Activated T-cell treated with anti-CD3 and anti-CD28 coated beads, Interleukin-2, amount 50 U/mL, for 72 hours (primary cell): ENCODE measurements around the gene RNF44. TPM values are rescaled to one million over a fixed set of nuclear protein-coding genes. Genes with fewer than 3 reads are reported as not detected.
"Not testable (repeated sequence)": the region's sequence is repeated elsewhere in the genome, so short reads cannot be mapped to it uniquely, and the experiment has no call there.

Source experiments
- ATAC-seq, 2 donors: fragments of 150-1000 bp; cut with Tn5 transposase; replicated peaks in 1 of 2; 2 replicates each; pipeline ENCODE4 v1.10.0; 2021; ENCODE audit warnings: moderate library complexity in 2 of 2, mild to moderate bottlenecking in 1 of 2
- DNase-seq, 2 donors: peaks; one replicate each; pipeline ENCODE4 v3.0.0; 2021 to 2022; ENCODE audit warnings: mixed read lengths in 1 of 2
- H3K27ac Mint-ChIP-seq: one replicate; pipeline ENCODE4 v1.8.0; 2022; ENCODE audit warnings: mild to moderate bottlenecking, moderate library complexity, mixed read lengths
- H3K27me3 Mint-ChIP-seq: one replicate; pipeline ENCODE4 v1.8.0; 2022; ENCODE audit warnings: low read depth, mixed read lengths
- H3K36me3 Mint-ChIP-seq, 2 donors: one replicate each; pipeline ENCODE4 v1.8.0; 2022; ENCODE audit warnings: mixed read lengths in 2 of 2, mild to moderate bottlenecking in 1 of 2; ENCODE audit not compliant: insufficient read depth in 2 of 2
- H3K4me1 Mint-ChIP-seq: one replicate; pipeline ENCODE4 v1.8.0; 2022; ENCODE audit warnings: low read depth, mixed read lengths
- H3K4me3 Mint-ChIP-seq, 2 donors: one replicate each; pipeline ENCODE4 v1.8.0; 2022; ENCODE audit warnings: mild to moderate bottlenecking in 2 of 2, mixed read lengths in 2 of 2, moderate library complexity in 2 of 2
- H3K9me3 Mint-ChIP-seq, 2 donors: one replicate each; pipeline ENCODE4 v1.8.0; 2022; ENCODE audit warnings: mixed read lengths in 2 of 2
- total RNA-seq, 2 donors: library from RNA; stranded (reverse); gene quantifications; one replicate each; pipeline ENCODE4 v1.2.3, GENCODE V29; 2022

Gene RNF44
- total RNA-seq, 2 donors from 2014 or later = 93.0 to 93.6 TPM

DNA sequence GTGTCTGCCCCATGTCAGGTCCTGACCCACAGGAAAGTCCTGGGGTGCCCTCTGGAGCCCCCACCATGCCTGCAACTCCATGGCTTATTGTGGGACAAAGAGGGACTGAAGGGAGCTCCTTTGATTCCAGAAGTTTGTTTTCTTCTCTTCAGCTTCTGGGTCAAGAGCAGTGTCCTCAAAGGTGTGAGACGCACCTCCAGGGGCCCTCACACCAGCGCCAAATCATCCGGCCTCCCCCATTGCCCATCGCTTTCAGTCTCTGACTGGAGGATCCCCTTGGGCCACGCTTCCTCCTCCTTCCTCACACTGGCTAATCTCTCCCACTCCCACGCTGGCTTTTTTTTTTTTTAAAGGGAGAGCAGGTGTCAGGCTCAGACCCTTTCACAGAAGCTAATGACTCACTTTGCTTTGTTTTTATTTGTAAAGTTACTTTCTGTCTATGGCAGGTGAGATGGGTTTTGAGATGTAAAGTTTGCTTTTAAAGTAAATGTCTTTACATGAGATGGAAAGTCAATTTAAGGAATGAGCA lies 28.6 kb upstream of the RNF44 start:
- H3K4me3 Mint-ChIP-seq = no peak overlapping the region

DNA sequence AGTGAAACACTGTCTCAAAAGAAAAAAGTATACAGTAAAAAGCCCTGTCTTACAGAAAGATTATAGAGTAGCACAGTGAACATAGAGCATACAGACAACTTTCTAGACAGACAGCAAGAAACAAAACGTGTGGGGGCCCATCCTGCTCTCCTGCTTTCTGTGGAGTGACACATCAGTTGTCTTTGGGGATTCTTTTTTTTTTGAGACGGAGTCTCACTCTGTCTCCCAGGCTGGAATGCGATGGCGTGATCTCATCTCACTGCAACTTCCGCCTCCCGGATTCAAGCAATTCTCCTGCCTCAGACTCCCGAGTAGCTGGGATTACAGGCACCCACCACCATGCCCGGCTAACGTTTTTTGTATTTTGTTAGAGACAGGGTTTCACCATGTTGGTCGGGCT lies 26.8 kb upstream of the RNF44 start:
- Mint-ChIP-seq H3K4me3 (no peak overlapping the region), H3K4me1 (peaks cover 40% of the 10 kb centered on the region), H3K27me3 (no peaks in the 10 kb centered on the region), H3K9me3 (peaks cover 0 to 3% of the 10 kb centered on the region in 2 donors), H3K36me3 (no peaks in the 10 kb centered on the region), H3K27ac (no peak overlapping the region)
- DNase-seq (no peak), ATAC-seq (no peak)

More for the DNA sequence above, 28.6 kb upstream of the RNF44 start:
- no peak for DNase-seq
- Mint-ChIP-seq H3K27ac (no peak overlapping the region), H3K27me3 (no peaks in the 10 kb centered on the region), H3K36me3 (no peaks in the 10 kb centered on the region), H3K9me3 (no peaks in the 10 kb centered on the region), H3K4me1 (peaks cover 24% of the 10 kb centered on the region)
- no peak for ATAC-seq

DNA sequence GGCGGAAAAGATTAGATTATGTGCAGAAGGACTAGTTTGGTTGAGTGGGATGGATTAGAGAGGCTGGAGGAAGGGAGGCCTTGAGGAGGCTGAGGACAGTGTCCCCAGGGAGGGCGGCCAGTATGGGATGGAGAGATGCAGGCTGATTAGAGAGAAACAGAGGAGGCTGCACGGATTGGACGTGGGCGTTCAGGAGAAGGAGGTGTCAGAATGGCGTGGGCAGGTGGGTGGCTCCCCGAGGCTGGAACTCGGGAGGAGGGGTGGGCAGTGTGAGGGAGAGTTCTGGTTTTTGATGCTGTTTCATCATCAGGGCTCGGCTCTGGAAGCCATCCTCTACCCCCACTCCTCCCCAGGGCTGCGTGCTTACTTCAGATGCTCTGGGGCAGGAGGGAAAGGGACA lies 25.0 kb upstream of the RNF44 start:
- DNase-seq (no peak), ATAC-seq (no peak)
- H3K4me3 Mint-ChIP-seq = peak overlapping the region in 1 of 2 donors; percentile 29
- peaks cover 0 to 3% of the 10 kb centered on the region in 2 donors for H3K9me3 Mint-ChIP-seq
- no peak overlapping the region for H3K27ac Mint-ChIP-seq
- H3K27me3 Mint-ChIP-seq = no peaks in the 10 kb centered on the region
- peaks cover 40% of the 10 kb centered on the region for H3K4me1 Mint-ChIP-seq
- no peaks in the 10 kb centered on the region for H3K36me3 Mint-ChIP-seq

DNA sequence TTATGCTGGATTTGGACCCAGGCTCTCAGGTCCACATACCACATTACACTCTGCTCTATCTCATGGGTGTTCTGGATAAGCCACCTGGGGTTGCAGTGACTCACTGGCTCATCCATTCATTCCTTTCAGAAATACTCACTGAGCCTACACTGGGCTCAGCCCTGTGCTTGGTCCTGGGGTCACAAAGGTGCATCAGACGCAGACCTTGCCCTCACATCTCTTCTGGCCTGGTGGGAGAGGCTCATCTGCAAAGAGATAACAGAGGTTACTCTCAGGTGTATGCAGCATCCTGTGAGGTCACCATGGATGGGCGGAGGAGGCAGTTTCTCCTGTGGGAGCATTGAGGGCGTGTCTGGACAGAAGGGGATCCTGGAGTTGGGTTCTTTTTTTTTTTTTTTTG lies 24.1 kb upstream of the RNF44 start:
- Mint-ChIP-seq H3K36me3 (no peaks in the 10 kb centered on the region), H3K9me3 (peaks cover 0 to 3% of the 10 kb centered on the region in 2 donors), H3K27ac (no peak overlapping the region), H3K4me3 (no peak overlapping the region), H3K27me3 (no peaks in the 10 kb centered on the region), H3K4me1 (peaks cover 40% of the 10 kb centered on the region)
- ATAC-seq (peak; percentile 36 to 45), DNase-seq (no peak)

DNA sequence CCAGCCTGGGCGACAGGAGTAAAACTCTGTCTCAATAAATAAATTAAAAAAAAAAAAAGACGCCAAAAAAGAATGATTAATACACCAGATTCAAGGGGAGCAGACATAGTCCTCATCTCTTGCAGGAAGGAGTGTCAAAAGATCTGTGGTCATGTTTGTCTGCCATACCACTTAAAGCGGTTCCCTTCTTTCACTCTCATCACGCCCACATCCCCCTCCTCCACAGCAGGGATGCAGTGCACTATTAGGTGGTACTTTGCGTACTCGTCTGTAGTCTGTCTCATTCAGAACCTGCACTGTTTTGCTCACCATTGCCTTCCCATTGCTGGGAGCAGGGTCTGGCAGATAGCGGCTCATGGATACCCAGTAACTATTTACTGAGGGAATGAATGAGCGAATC lies 23.2 kb upstream of the RNF44 start:
- Mint-ChIP-seq H3K27me3 (no peaks in the 10 kb centered on the region), H3K9me3 (peaks cover 0 to 3% of the 10 kb centered on the region in 2 donors), H3K36me3 (no peaks in the 10 kb centered on the region), H3K4me3 (no peak overlapping the region), H3K4me1 (peaks cover 49% of the 10 kb centered on the region), H3K27ac (no peak overlapping the region)
- DNase-seq = peak in 1 of 2 donors; percentile 56
- ATAC-seq = peak; percentile 61 to 77

DNA sequence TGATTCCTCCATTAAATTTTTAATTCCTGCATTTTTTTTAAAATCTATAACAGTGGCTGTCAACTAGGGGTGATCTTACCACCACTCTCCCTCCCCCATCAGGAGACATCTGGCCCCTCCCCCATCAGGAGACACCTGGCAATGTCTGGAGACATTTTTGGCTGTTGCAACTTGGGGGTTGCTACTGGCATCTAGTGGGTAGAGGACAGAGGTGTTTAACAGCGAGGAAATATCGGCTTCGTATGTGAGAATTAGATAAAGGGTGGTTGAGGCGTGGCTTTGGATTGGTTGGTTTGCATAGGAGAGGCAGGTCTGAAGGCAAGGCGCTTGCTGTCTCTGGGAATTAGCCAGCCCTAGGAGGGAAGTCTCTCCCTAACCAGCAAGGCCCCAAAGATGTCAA lies 22.5 kb upstream of the RNF44 start:
- no peaks in the 10 kb centered on the region for H3K27me3 Mint-ChIP-seq
- ATAC-seq (no peak), DNase-seq (no peak)
- H3K36me3 Mint-ChIP-seq = no peaks in the 10 kb centered on the region
- H3K4me1 Mint-ChIP-seq = peaks cover 56% of the 10 kb centered on the region
- no peak overlapping the region for H3K27ac Mint-ChIP-seq
- peak overlapping the region in 1 of 2 donors; percentile 32 for H3K4me3 Mint-ChIP-seq
- peaks cover 0 to 3% of the 10 kb centered on the region in 2 donors for H3K9me3 Mint-ChIP-seq

DNA sequence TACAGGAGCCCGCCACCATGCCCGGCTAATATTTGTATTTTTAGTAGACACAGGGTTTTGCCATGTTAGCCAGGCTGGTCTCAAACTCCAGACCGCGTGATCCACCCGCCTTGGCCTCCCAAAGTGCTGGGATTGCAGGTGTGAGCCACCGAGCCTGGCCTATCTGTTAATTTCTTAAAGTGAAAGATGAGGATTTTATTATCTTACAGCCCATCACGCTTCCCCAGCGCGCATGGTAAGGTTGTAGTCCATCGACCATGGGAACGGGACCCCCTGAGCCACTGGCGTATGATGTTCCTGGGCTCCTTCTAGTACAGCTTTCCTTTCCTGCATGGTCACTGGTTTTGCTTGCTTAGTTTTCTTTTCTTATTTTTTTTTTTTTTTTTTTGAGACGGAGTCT lies 20.6 kb upstream of the RNF44 start:
- Mint-ChIP-seq H3K36me3 (no peaks in the 10 kb centered on the region), H3K27ac (no peak overlapping the region), H3K4me3 (no peak overlapping the region), H3K4me1 (peaks cover 71% of the 10 kb centered on the region), H3K9me3 (peaks cover 0 to 3% of the 10 kb centered on the region in 2 donors), H3K27me3 (no peaks in the 10 kb centered on the region)
- DNase-seq = no peak
- no peak for ATAC-seq

DNA sequence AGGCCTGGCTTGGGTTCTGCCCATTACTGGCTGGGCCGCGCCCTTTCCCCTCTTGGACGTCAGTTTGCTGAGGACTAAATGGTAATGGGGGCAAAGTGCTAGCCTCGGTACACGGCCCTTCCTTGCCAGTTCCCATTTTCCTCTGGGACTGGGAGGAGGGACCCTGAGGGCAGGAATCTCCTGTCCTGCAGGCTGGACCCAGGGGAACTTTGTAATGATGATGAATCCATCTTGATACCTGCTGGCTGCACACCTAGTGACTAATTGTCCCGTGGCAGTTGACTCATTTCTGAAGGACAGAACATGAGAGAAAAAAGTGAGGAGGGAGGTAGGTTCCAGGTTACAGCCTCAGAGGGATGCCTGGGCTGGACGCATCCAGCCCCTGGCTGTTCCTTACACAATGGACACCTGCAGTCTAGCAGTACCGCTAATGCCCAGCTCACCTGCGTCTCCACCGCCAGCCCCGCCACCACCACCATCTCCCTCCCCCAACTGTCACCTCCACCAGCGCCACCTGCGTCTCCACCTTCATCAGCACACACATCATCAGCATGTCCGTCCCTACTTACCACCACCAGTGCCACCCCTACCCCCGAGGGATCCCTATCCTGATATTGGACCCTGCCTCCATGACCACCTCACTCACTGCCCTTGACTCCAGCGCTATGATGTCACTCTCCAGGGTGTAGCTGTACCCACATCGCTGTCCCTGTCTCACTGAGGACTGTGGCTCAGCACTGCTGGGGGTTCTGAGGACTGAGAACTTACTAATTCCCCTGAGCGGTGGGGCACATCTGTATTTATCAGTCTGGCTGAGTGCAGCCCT lies 16.3 kb upstream of the RNF44 start:
- Mint-ChIP-seq H3K4me1 (peaks cover 48% of the 10 kb centered on the region), H3K27me3 (no peaks in the 10 kb centered on the region), H3K27ac (peak overlapping the region; percentile 26), H3K9me3 (no peaks in the 10 kb centered on the region), H3K36me3 (no peaks in the 10 kb centered on the region), H3K4me3 (peak overlapping the region; percentile 21 to 27)
- ATAC-seq (peak; percentile 76 to 81), DNase-seq (peak; percentile 41 to 48)

DNA sequence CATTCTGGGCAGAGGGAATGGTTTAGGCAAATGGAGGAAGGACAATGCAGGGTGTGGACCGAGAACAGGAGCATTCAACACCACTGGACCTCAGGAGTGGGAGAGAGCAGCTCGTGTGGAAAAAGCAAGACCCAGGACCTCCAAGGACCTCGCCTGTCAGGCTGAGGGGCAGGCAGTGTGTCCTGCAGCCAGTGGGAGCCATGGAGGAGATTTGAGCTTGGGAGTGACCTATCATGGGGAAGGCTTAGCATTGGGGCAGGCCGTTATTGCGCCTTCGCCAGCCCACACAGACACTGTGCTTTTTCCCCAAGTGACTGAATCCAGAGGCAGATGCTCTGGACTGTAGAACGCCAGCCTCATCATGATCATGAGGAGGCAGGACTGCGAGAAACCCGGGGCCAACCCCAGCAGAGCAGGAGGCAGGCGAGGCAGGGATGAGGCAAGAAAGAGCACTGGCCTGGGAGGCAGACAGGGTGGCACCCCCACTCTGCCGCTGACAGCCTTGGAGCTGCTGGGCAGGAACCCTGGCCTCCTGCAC lies 15.2 kb upstream of the RNF44 start:
- no peaks in the 10 kb centered on the region for H3K9me3 Mint-ChIP-seq
- no peak overlapping the region for H3K4me3 Mint-ChIP-seq
- no peaks in the 10 kb centered on the region for H3K36me3 Mint-ChIP-seq
- no peak overlapping the region for H3K27ac Mint-ChIP-seq
- H3K4me1 Mint-ChIP-seq = peaks cover 53% of the 10 kb centered on the region
- ATAC-seq (no peak), DNase-seq (no peak)
- no peaks in the 10 kb centered on the region for H3K27me3 Mint-ChIP-seq

DNA sequence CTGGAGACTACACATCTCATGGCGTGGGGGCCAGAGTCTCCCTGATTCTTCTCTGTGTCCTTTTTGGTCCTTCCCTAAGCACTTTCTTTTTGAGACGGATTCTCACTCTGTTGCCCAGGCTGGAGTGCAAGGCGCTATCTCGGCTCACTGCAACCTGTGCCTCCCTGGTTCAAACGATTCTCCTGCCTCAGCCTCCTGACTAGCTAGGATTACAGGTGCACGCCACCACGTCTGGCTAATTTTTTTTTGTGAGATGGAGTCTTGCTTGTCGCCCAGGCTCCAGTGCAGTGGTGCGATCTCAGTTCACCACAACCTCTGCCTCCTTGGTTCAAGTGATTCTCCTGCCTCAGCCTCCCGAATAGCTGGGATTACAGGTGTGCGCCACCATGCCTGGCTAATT lies 13.7 kb upstream of the RNF44 start:
- ATAC-seq, H3K36me3 Mint-ChIP-seq, DNase-seq, H3K9me3 Mint-ChIP-seq, H3K27me3 Mint-ChIP-seq: not testable (repeated sequence)
- peak overlapping the region; percentile 64 to 65 for H3K4me3 Mint-ChIP-seq
- peak overlapping the region; percentile 38 for H3K27ac Mint-ChIP-seq
- H3K4me1 Mint-ChIP-seq = peaks cover 51% of the 10 kb centered on the region

DNA sequence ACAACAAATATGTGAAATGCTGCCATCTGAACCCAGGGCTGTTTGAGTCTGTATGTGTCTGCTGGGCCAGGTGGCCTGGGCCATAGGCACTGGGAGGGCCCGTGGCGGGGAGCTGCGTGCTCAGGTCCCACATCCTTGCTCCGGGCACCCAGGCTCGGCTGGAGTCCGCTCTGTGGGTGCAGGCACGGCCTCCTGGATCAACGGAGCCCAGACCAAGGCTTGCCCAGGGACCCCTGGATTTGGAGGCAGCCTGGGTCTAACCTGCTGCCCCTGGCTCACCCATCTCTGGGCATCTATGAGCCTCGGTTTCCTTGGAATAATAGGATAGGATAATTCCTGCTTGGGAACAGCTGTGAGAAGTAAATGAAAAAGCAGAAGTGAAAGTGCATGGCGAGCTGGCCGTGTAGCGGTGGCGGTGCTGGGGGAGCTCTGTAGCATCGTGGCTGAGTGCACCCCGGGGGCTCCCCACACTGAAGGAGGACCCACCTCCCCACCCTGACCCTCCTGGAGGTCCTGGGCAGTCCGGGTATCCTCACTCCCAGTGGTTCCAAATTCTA lies 13.2 kb upstream of the RNF44 start:
- Mint-ChIP-seq H3K4me3 (peak overlapping the region; percentile 64 to 65), H3K36me3 (no peaks in the 10 kb centered on the region), H3K27me3 (no peaks in the 10 kb centered on the region), H3K27ac (no peak overlapping the region), H3K4me1 (peaks cover 46% of the 10 kb centered on the region), H3K9me3 (no peaks in the 10 kb centered on the region)
- ATAC-seq (no peak), DNase-seq (no peak)

DNA sequence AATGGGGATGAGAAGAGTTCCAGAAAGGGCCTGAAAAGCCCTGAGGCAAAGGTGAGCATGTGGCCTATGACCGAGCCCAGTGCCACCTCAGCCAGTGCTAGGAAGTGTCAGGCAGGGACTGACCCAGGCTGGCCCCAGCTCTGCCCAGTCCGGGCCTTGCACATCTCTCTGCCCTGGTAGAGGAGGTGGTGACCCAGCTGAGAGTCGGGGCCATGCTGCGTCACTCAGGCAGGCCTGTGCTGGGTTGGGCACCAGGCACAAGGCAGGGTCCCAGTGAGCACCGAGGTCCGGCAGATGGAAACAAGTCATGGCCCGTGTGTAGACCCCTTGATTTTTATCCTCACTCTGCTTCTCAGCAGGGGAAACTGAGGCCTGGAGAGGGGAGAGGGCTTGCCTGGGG lies 12.7 kb upstream of the RNF44 start:
- Mint-ChIP-seq H3K4me3 (peak overlapping the region; percentile 64 to 65), H3K36me3 (no peaks in the 10 kb centered on the region), H3K27me3 (no peaks in the 10 kb centered on the region), H3K4me1 (peaks cover 46% of the 10 kb centered on the region), H3K9me3 (no peaks in the 10 kb centered on the region), H3K27ac (no peak overlapping the region)
- ATAC-seq (no peak), DNase-seq (no peak)

DNA sequence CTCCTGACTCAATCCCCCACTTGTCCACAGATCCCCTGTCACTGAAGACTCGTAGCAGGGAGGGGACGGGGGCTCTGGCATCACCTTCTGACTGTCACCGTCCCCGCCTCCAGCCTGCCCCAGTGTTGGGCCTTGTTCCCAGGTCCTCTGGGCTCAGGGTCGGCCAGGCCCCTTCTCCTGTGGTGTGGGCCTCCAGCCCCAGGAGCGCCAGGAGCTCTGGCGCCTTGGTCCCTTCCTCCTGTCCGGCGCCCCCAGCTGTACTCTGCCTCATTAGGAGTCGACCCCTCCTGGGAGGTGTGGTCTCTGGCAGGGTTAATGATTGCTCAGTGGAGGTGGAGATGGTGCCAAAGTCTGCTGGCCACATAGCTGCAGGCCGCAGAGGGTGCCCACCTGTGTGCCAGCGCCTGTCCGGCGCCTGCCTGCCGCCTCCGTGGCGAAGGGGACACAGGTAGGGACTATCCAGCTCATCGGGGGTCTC lies 11.8 kb upstream of the RNF44 start, which contains the start of gene CDHR2:
TSS of gene CDHR2 (plus strand) at position 376 of the 478 bp plus-strand sequence. CDS start 16,011 bp downstream, outside the sequence.
- no peaks in the 10 kb centered on the region for H3K36me3 Mint-ChIP-seq
- peak within 1 kb of the TSS; percentile 64 to 65 for H3K4me3 Mint-ChIP-seq
- H3K4me1 Mint-ChIP-seq = peaks cover 44% of the 10 kb centered on the region

More for the DNA sequence above, 11.8 kb upstream of the RNF44 start, which contains the start of gene CDHR2:
- peak within 1 kb of the TSS; percentile 63 for H3K27ac Mint-ChIP-seq
- no peaks in the 10 kb centered on the region for H3K27me3 Mint-ChIP-seq
- no peaks in the 10 kb centered on the region for H3K9me3 Mint-ChIP-seq
- ATAC-seq (no peak), DNase-seq (no peak)
